ENCODE data around the gene CDC45.

Gene CDC45

GRCh38 chr22:19494001-19494560 lies 14.4 kb downstream of the CDC45 start:
- DNase-seq = no peak

- no peak for DNase-seq
Measured at GRCh38 chr22:19494676-19495173, 15.0 kb downstream of the CDC45 start.

- DNase-seq = no peak
Measured at GRCh38 chr22:19495562-19496323, 16.0 kb downstream of the CDC45 start.

GRCh38 chr22:19496324-19496630 lies 16.6 kb downstream of the CDC45 start:
- no peak for DNase-seq

GRCh38 chr22:19497245-19497644 lies 17.5 kb downstream of the CDC45 start:
- DNase-seq = no peak

- DNase-seq = no peak
Measured at GRCh38 chr22:19498154-19498865, 18.6 kb downstream of the CDC45 start.

GRCh38 chr22:19498866-19499190 lies 19.1 kb downstream of the CDC45 start:
- DNase-seq = no peak

- no peak for DNase-seq
Measured at GRCh38 chr22:19499236-19499879, 19.6 kb downstream of the CDC45 start.

GRCh38 chr22:19499880-19500242 lies 20.1 kb downstream of the CDC45 start:
- no peak for DNase-seq

- no peak for DNase-seq
Measured at GRCh38 chr22:19501897-19502447, 22.3 kb downstream of the CDC45 start.

GRCh38 chr22:19503367-19503766 lies 23.6 kb downstream of the CDC45 start:
- no peak for DNase-seq

GRCh38 chr22:19503869-19504268 lies 24.1 kb downstream of the CDC45 start:
- DNase-seq = no peak

GRCh38 chr22:19504900-19505734 lies 25.4 kb downstream of the CDC45 start:
- DNase-seq = no peak

- DNase-seq = no peak
Measured at GRCh38 chr22:19505735-19506126, 26.0 kb downstream of the CDC45 start.

- DNase-seq = no peak
Measured at GRCh38 chr22:19506212-19506611, 26.5 kb downstream of the CDC45 start.

- DNase-seq = no peak
Measured at GRCh38 chr22:19507534-19507861, 27.8 kb downstream of the CDC45 start.

- DNase-seq = no peak
Measured at GRCh38 chr22:19508024-19508776, 28.5 kb downstream of the CDC45 start.

GRCh38 chr22:19509191-19509590 lies 29.5 kb downstream of the CDC45 start:
- DNase-seq = no peak

- no peak for DNase-seq
Measured at GRCh38 chr22:19509923-19510322, 30.2 kb downstream of the CDC45 start.

GRCh38 chr22:19510919-19511341 lies 31.2 kb downstream of the CDC45 start:
- no peak for DNase-seq

- no peak for DNase-seq
Measured at GRCh38 chr22:19513823-19514222, 34.1 kb downstream of the CDC45 start.
